Measurements from ENCODE around the gene CFAP251. TPM values are rescaled to one million over a fixed set of nuclear protein-coding genes. Genes with fewer than 3 reads are reported as not detected.

Gene CFAP251
- total and polyA plus RNA-seq, 2 donors (not counting 3 experiments of a cell fraction or from before 2014, with no cell fraction given), result 3.3 to 4.0 TPM

DNA sequence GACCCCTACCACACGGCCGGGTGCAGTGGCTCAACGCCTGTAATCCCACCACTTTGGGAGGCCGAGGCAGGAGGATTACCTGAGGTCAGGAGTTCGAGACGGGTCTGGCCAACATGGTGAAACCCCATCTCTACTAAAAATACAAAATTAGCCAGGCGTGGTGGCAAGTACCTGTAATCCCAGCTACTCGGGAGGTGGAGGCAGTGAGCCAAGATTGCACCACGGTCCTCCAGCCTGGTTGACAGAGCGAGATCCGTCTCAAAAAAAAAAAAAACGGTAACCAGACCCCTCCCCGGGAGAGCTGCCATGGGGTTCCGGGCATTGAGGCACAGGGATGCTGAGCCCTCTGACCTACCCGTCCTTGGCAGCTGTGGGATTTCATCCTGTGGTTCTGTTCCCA lies 125.1 kb downstream of the CFAP251 start:
- H3K4me2 ChIP-seq (ENCODE audit: insufficient read depth, low read length), result no peak overlapping the region
- intact Hi-C loops (cut with micrococcal nuclease), result no loop called here
- no peaks in the 10 kb centered on the region for H3K27me3 ChIP-seq (ENCODE audit: control insufficient read depth in 2 of 2, insufficient read depth in 2 of 2, low read length in 2 of 2)
- ChIA-PET POLR2A (interaction anchor here (0.6 kb wide), 1 partner anchor 56 kb away, joined by 3 read pairs; no protein-coding TSS in a partner anchor), CTCF (no interaction called here)
- H3K4me3 ChIP-seq (replicated peaks in 1 of 3; ENCODE audit: insufficient read depth in 1 of 3, low read depth in 1 of 3, low read length in 3 of 3), result no peak overlapping the region
- dilution Hi-C loops (cut with MboI; ENCODE audit: extremely low pct_ligation_motif_present, low sequenced_read_pairs), result no loop called here
- DNase-seq (ENCODE audit: low read depth, low spot score) (no peak), FAIRE-seq (no peak)
- no TSS peak for BruUV-seq (replicated peaks)
- no peaks in the 10 kb centered on the region for H3K9me1 ChIP-seq (replicated peaks; ENCODE audit: control insufficient read depth, extremely low read depth, insufficient read depth, low read length)
- no peaks in the 10 kb centered on the region for H4K20me1 ChIP-seq (replicated peaks; ENCODE audit: control insufficient read depth, extremely low read depth, insufficient read depth, low read length)
- TF ChIP-seq, protein P1, sequence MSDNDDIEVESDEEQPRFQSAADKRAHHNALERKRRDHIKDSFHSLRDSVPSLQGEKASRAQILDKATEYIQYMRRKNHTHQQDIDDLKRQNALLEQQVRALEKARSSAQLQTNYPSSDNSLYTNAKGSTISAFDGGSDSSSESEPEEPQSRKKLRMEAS (IDR thresholded peaks at IDR 0.05; ENCODE audit: insufficient read depth, insufficient read length), result no peak
- TF ChIP-seq FOS (IDR thresholded peaks at IDR 0.05; ENCODE audit: borderline replicate concordance, insufficient read depth, low read length), result no peak
- no peak for TF ChIP-seq JUN (IDR thresholded peaks at IDR 0.05; ENCODE audit: borderline replicate concordance, insufficient read depth, insufficient read length, low read depth)
- no peak for TF ChIP-seq GATA2 (IDR thresholded peaks at IDR 0.05; ENCODE audit: insufficient read depth, insufficient read length, low read depth, low read length)
- TF ChIP-seq MYC (IDR thresholded peaks at IDR 0.05; ENCODE audit: low read depth, low read length), result no peak
- H3K4me1 ChIP-seq (ENCODE audit: control insufficient read depth, extremely low read depth, insufficient read depth, low read length), result no peaks in the 10 kb centered on the region
- H2AFZ ChIP-seq (ENCODE audit: low read depth, low read length), result no peak overlapping the region
- no peaks in the 10 kb centered on the region for H3K9me3 ChIP-seq (replicated peaks; ENCODE audit: control insufficient read depth, insufficient read depth, low read length)
- H3K79me2 ChIP-seq (ENCODE audit: control insufficient read depth, insufficient read depth, low read length), result no peaks in the 10 kb centered on the region
- no peak overlapping the region for H3K27ac ChIP-seq (ENCODE audit: insufficient read depth, low read depth, low read length)
- H3K9ac ChIP-seq (replicated peaks; ENCODE audit: extremely low read depth, insufficient read depth, low read length), result no peak overlapping the region
- H3K36me3 ChIP-seq (ENCODE audit: control insufficient read depth in 2 of 2, extremely low read depth in 1 of 2, insufficient read depth in 2 of 2, low read length in 2 of 2), result peaks cover 0 to 4% of the 10 kb centered on the region in 2 experiments

DNA sequence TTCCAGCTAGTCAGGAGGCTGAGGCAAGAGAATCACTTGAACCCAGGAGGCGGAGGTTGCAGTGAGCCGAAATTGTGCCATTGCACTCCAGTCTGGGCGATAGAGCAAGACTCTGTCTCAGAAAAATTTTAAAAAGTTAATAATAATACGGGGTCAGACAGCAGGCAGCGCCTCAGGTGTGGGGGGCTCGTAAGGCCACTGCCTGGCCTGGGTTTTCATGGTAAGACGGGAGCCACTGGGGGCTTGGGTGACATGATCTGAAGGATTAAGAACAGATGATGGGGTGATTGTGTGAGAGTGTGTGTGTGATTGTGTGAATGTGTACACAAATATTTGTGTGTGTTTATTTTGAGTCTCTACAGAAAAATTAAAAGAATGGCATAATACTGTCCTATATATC lies 126.9 kb downstream of the CFAP251 start:
- H3K9me3 ChIP-seq (replicated peaks; ENCODE audit: control insufficient read depth, insufficient read depth, low read length), result no peaks in the 10 kb centered on the region
- intact Hi-C loops (cut with micrococcal nuclease) (no loop called here), dilution Hi-C loops (cut with MboI; ENCODE audit: extremely low pct_ligation_motif_present, low sequenced_read_pairs) (no loop called here)
- POLR2A ChIA-PET, result no interaction called here
- H3K4me3 ChIP-seq (replicated peaks in 1 of 3; ENCODE audit: insufficient read depth in 1 of 3, low read depth in 1 of 3, low read length in 3 of 3), result no peak overlapping the region
- H3K4me1 ChIP-seq (ENCODE audit: control insufficient read depth, extremely low read depth, insufficient read depth, low read length), result no peaks in the 10 kb centered on the region
- no peaks in the 10 kb centered on the region for H3K27me3 ChIP-seq (ENCODE audit: control insufficient read depth in 2 of 2, insufficient read depth in 2 of 2, low read length in 2 of 2)
- FAIRE-seq, result no peak
- no peak overlapping the region for H3K27ac ChIP-seq (ENCODE audit: insufficient read depth, low read depth, low read length)
- no peaks in the 10 kb centered on the region for H3K9me1 ChIP-seq (replicated peaks; ENCODE audit: control insufficient read depth, extremely low read depth, insufficient read depth, low read length)
- DNase-seq (ENCODE audit: low read depth, low spot score), result no peak
- TF ChIP-seq EZH2 (IDR thresholded peaks at IDR 0.05; ENCODE audit: borderline replicate concordance, low read depth, low read length, severe bottlenecking) (no peak), FOS (IDR thresholded peaks at IDR 0.05; ENCODE audit: borderline replicate concordance, insufficient read depth, low read length) (no peak), POLR2A (IDR thresholded peaks at IDR 0.05; ENCODE audit: low read depth, low read length) (no peak), POLR2AphosphoS5 (IDR thresholded peaks at IDR 0.05; ENCODE audit: insufficient read depth, low read depth, low read length) (no peak), GATA2 (IDR thresholded peaks at IDR 0.05; ENCODE audit: insufficient read depth, insufficient read length, low read depth, low read length) (no peak), JUN (IDR thresholded peaks at IDR 0.05; ENCODE audit: borderline replicate concordance, insufficient read depth, insufficient read length, low read depth) (no peak), MYC (IDR thresholded peaks at IDR 0.05; ENCODE audit: low read depth, low read length) (no peak)
- TF ChIP-seq, protein P1 (IDR thresholded peaks at IDR 0.05; ENCODE audit: insufficient read depth, insufficient read length), result no peak
- TF ChIP-seq, protein P2, sequence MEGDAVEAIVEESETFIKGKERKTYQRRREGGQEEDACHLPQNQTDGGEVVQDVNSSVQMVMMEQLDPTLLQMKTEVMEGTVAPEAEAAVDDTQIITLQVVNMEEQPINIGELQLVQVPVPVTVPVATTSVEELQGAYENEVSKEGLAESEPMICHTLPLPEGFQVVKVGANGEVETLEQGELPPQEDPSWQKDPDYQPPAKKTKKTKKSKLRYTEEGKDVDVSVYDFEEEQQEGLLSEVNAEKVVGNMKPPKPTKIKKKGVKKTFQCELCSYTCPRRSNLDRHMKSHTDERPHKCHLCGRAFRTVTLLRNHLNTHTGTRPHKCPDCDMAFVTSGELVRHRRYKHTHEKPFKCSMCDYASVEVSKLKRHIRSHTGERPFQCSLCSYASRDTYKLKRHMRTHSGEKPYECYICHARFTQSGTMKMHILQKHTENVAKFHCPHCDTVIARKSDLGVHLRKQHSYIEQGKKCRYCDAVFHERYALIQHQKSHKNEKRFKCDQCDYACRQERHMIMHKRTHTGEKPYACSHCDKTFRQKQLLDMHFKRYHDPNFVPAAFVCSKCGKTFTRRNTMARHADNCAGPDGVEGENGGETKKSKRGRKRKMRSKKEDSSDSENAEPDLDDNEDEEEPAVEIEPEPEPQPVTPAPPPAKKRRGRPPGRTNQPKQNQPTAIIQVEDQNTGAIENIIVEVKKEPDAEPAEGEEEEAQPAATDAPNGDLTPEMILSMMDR (IDR thresholded peaks at IDR 0.05; ENCODE audit: extremely low read depth in 1 of 2, insufficient read depth in 1 of 2, low read depth in 1 of 2, low read length in 2 of 2), result no peak
- H3K9ac ChIP-seq (replicated peaks; ENCODE audit: extremely low read depth, insufficient read depth, low read length), result no peak overlapping the region
- no peak overlapping the region for H3K4me2 ChIP-seq (ENCODE audit: insufficient read depth, low read length)
- H3K79me2 ChIP-seq (ENCODE audit: control insufficient read depth, insufficient read depth, low read length), result no peaks in the 10 kb centered on the region
- CTCF ChIA-PET, result interaction anchor here (1.3 kb wide), 1 partner anchor 9 kb away, joined by 3 read pairs; no protein-coding TSS in a partner anchor
- H3K36me3 ChIP-seq (ENCODE audit: control insufficient read depth in 2 of 2, extremely low read depth in 1 of 2, insufficient read depth in 2 of 2, low read length in 2 of 2), result peaks cover 0 to 4% of the 10 kb centered on the region in 2 experiments
- no peaks in the 10 kb centered on the region for H4K20me1 ChIP-seq (replicated peaks; ENCODE audit: control insufficient read depth, extremely low read depth, insufficient read depth, low read length)
- BruUV-seq (replicated peaks), result no TSS peak
- no peak overlapping the region for H2AFZ ChIP-seq (ENCODE audit: low read depth, low read length)
